Measurements from ENCODE around the gene INTS14. TPM values are rescaled to one million over a fixed set of nuclear protein-coding genes. Genes with fewer than 3 reads are reported as not detected.

INTS14 gene
- total and polyA plus RNA-seq, 4 donors, result 12.0 to 26.4 (median 16.0) TPM

DNA sequence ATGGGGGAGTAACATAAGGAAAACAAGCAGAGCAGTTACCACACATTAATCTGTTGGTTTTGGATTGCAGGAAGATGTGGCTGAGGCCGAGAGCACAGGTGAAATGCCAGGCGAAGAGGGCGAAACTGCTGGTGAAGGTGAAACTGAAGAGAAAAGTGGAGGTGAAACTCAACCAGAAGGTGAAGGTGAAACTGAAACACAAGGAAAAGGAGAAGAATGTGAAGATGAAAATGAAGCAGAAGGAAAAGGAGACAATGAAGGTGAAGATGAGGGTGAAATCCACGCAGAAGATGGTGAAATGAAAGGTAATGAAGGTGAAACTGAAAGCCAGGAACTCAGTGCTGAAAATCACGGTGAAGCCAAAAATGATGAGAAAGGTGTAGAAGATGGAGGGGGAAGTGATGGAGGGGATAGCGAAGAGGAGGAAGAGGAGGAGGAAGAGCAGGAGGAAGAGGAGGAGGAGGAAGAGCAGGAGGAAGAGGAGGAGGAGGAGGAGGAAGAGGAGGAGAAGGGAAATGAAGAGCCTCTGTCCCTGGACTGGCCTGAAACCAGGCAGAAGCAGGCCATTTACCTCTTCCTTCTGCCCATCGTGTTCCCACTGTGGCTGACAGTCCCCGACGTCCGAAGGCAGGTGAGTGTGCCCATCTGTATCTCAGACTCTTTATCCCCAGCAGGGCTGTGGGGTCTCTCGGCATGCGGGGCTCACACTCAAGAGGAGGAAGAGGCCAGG, 39.5 kb upstream of the INTS14 start (continued):
- TF ChIP-seq, protein P1, sequence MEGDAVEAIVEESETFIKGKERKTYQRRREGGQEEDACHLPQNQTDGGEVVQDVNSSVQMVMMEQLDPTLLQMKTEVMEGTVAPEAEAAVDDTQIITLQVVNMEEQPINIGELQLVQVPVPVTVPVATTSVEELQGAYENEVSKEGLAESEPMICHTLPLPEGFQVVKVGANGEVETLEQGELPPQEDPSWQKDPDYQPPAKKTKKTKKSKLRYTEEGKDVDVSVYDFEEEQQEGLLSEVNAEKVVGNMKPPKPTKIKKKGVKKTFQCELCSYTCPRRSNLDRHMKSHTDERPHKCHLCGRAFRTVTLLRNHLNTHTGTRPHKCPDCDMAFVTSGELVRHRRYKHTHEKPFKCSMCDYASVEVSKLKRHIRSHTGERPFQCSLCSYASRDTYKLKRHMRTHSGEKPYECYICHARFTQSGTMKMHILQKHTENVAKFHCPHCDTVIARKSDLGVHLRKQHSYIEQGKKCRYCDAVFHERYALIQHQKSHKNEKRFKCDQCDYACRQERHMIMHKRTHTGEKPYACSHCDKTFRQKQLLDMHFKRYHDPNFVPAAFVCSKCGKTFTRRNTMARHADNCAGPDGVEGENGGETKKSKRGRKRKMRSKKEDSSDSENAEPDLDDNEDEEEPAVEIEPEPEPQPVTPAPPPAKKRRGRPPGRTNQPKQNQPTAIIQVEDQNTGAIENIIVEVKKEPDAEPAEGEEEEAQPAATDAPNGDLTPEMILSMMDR (IDR thresholded peaks at IDR 0.05; ENCODE audit: low read depth, low read length, missing input control), result no peak
- TF ChIP-seq, protein P2, sequence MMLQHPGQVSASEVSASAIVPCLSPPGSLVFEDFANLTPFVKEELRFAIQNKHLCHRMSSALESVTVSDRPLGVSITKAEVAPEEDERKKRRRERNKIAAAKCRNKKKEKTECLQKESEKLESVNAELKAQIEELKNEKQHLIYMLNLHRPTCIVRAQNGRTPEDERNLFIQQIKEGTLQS (IDR thresholded peaks at IDR 0.05), result no peak

DNA sequence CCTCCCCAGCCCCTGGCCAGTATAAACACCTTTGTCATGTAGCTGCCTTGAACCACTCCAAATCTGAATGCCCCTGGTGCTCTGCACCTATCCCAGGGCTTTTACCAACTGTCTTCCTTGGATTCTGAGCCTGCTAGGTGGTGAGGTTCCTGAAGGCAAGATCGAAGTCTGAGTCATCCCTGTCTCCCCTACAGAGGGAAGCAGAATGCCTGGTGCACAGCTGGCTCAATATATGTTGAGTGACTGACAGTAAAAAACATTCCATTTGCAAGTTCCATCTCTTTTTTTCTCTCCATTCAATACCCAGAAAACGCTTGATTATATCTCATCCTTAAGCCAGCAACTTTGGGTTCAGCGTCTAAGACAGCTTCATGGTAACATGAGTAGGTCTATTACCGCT, 35.6 kb upstream of the INTS14 start:
- H3K27ac ChIP-seq (ENCODE audit: low read depth in 1 of 2, low read length in 2 of 2), result no peak overlapping the region
- TF ChIP-seq JUND (IDR thresholded peaks at IDR 0.05) (no peak), RAD21 (IDR thresholded peaks at IDR 0.05) (no peak), FOXA1 (IDR thresholded peaks at IDR 0.05) (no peak), NR2F2 (IDR thresholded peaks at IDR 0.05) (no peak), HNF4A (conservative IDR thresholded peaks at IDR 0.05) (no peak), TAF1 (conservative IDR thresholded peaks at IDR 0.05) (no peak), FOXA2 (IDR thresholded peaks at IDR 0.05) (no peak), YY1 (IDR thresholded peaks at IDR 0.05) (no peak), RXRA (IDR thresholded peaks at IDR 0.05) (no peak), HNF4G (IDR thresholded peaks at IDR 0.05) (no peak), SP1 (IDR thresholded peaks at IDR 0.05) (no peak)
- TF ChIP-seq, protein P3, sequence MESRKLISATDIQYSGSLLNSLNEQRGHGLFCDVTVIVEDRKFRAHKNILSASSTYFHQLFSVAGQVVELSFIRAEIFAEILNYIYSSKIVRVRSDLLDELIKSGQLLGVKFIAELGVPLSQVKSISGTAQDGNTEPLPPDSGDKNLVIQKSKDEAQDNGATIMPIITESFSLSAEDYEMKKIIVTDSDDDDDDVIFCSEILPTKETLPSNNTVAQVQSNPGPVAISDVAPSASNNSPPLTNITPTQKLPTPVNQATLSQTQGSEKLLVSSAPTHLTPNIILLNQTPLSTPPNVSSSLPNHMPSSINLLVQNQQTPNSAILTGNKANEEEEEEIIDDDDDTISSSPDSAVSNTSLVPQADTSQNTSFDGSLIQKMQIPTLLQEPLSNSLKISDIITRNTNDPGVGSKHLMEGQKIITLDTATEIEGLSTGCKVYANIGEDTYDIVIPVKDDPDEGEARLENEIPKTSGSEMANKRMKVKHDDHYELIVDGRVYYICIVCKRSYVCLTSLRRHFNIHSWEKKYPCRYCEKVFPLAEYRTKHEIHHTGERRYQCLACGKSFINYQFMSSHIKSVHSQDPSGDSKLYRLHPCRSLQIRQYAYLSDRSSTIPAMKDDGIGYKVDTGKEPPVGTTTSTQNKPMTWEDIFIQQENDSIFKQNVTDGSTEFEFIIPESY (IDR thresholded peaks at IDR 0.05), result no peak
- TF ChIP-seq, protein P2 (IDR thresholded peaks at IDR 0.05), result no peak
- TF ChIP-seq, protein P1 (IDR thresholded peaks at IDR 0.05; ENCODE audit: low read depth, low read length, missing input control), result no peak
- TF ChIP-seq, protein P4, sequence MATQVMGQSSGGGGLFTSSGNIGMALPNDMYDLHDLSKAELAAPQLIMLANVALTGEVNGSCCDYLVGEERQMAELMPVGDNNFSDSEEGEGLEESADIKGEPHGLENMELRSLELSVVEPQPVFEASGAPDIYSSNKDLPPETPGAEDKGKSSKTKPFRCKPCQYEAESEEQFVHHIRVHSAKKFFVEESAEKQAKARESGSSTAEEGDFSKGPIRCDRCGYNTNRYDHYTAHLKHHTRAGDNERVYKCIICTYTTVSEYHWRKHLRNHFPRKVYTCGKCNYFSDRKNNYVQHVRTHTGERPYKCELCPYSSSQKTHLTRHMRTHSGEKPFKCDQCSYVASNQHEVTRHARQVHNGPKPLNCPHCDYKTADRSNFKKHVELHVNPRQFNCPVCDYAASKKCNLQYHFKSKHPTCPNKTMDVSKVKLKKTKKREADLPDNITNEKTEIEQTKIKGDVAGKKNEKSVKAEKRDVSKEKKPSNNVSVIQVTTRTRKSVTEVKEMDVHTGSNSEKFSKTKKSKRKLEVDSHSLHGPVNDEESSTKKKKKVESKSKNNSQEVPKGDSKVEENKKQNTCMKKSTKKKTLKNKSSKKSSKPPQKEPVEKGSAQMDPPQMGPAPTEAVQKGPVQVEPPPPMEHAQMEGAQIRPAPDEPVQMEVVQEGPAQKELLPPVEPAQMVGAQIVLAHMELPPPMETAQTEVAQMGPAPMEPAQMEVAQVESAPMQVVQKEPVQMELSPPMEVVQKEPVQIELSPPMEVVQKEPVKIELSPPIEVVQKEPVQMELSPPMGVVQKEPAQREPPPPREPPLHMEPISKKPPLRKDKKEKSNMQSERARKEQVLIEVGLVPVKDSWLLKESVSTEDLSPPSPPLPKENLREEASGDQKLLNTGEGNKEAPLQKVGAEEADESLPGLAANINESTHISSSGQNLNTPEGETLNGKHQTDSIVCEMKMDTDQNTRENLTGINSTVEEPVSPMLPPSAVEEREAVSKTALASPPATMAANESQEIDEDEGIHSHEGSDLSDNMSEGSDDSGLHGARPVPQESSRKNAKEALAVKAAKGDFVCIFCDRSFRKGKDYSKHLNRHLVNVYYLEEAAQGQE (IDR thresholded peaks at IDR 0.05), result no peak
- TF ChIP-seq, protein P5, sequence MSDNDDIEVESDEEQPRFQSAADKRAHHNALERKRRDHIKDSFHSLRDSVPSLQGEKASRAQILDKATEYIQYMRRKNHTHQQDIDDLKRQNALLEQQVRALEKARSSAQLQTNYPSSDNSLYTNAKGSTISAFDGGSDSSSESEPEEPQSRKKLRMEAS (IDR thresholded peaks at IDR 0.05), result no peak

More for the DNA sequence above, 35.6 kb upstream of the INTS14 start:
- H3K27me3 ChIP-seq (ENCODE audit: control insufficient read depth in 4 of 4, insufficient read depth in 4 of 4, low read length in 3 of 4), result no peaks in the 10 kb centered on the region
- H3K9me3 ChIP-seq (ENCODE audit: control insufficient read depth in 4 of 4, low read length in 3 of 4), result no peaks in the 10 kb centered on the region
- no peaks in the 10 kb centered on the region for H3K4me1 ChIP-seq (ENCODE audit: control insufficient read depth in 4 of 4, insufficient read depth in 4 of 4, low read length in 3 of 4)
- no peak overlapping the region for H3K4me3 ChIP-seq (ENCODE audit: low read depth in 1 of 3, low read length in 3 of 3)
- peaks cover 0 to 9% (median 2%) of the 10 kb centered on the region in 4 donors for H3K36me3 ChIP-seq (ENCODE audit: control insufficient read depth in 4 of 4, insufficient read depth in 3 of 4, low read depth in 1 of 4, low read length in 3 of 4)
- 96% methylated on average over 4 of the region's 4 CpGs for WGBS
- DNase-seq (ENCODE audit: low spot score), result no peak
- no peak overlapping the region for H3K9ac ChIP-seq (ENCODE audit: low read depth in 1 of 2, low read length in 2 of 2)

All from liver (tissue), 9 donors.